ENCODE results near the gene AGBL2.
"Not testable (repeated sequence)": the region's sequence is repeated elsewhere in the genome, so short reads cannot be mapped to it uniquely, and the experiment has no call there.

AGBL2 gene

GRCh38 chr11:47689480-47689879, 25.7 kb downstream of the AGBL2 start:
- DNase-seq = no peak

GRCh38 chr11:47688991-47689390, 26.2 kb downstream of the AGBL2 start:
- DNase-seq = no peak

GRCh38 chr11:47688111-47688510, 27.1 kb downstream of the AGBL2 start:
- DNase-seq = no peak

GRCh38 chr11:47686704-47687103, 28.5 kb downstream of the AGBL2 start:
- DNase-seq = not testable (repeated sequence)

- DNase-seq = no peak
Measured at GRCh38 chr11:47686151-47686550, 29.0 kb downstream of the AGBL2 start.

GRCh38 chr11:47675851-47676250, 39.3 kb downstream of the AGBL2 start:
- no peak for DNase-seq

- DNase-seq = no peak
Measured at GRCh38 chr11:47672283-47672730, 42.9 kb downstream of the AGBL2 start.

- no peak for DNase-seq
Measured at GRCh38 chr11:47669856-47670255, 45.3 kb downstream of the AGBL2 start.

- no peak for DNase-seq
Measured at GRCh38 chr11:47668665-47669064, 46.5 kb downstream of the AGBL2 start.

GRCh38 chr11:47667555-47667954, 47.6 kb downstream of the AGBL2 start:
- no peak for DNase-seq

- no peak for DNase-seq
Measured at GRCh38 chr11:47667135-47667534, 48.0 kb downstream of the AGBL2 start.

GRCh38 chr11:47664936-47665335, 50.2 kb downstream of the AGBL2 start:
- not testable (repeated sequence) for DNase-seq

GRCh38 chr11:47661245-47661644, 53.9 kb downstream of the AGBL2 start:
- no peak for DNase-seq

GRCh38 chr11:47659276-47659675, 55.9 kb downstream of the AGBL2 start:
- no peak for DNase-seq

- DNase-seq = no peak
Measured at GRCh38 chr11:47656260-47656885, 58.8 kb downstream of the AGBL2 start.

GRCh38 chr11:47651818-47652469, 63.2 kb downstream of the AGBL2 start:
- no peak for DNase-seq

- DNase-seq = no peak
Measured at GRCh38 chr11:47649276-47649675, 65.9 kb downstream of the AGBL2 start.

GRCh38 chr11:47646019-47646418, 69.2 kb downstream of the AGBL2 start:
- no peak for DNase-seq

GRCh38 chr11:47645500-47645899, 69.7 kb downstream of the AGBL2 start:
- no peak for DNase-seq

- DNase-seq = peak; percentile 95 to 98 (median 96)
Measured at GRCh38 chr11:47642099-47642855, 72.9 kb downstream of the AGBL2 start, which contains the start of gene MTCH2. Gene MTCH2, minus strand, starts transcription at chr11:47642559. Its CDS starts 94 bp downstream, at chr11:47642465.

- no peak for DNase-seq
Measured at GRCh38 chr11:47641600-47642098, 73.5 kb downstream of the AGBL2 start.

- DNase-seq = not testable (repeated sequence)
Measured at GRCh38 chr11:47640506-47640905, 74.7 kb downstream of the AGBL2 start.

GRCh38 chr11:47636331-47636730, 78.8 kb downstream of the AGBL2 start:
- DNase-seq = not testable (repeated sequence)

- DNase-seq = no peak
Measured at GRCh38 chr11:47631473-47631872, 83.7 kb downstream of the AGBL2 start.

Data from activated CD4-positive, CD25-positive, alpha-beta regulatory T cell (primary cell).